ENCODE data around the gene GDPD5. TPM values are rescaled to one million over a fixed set of nuclear protein-coding genes. Genes with fewer than 3 reads are reported as not detected.

GDPD5 gene
- total and polyA plus RNA-seq, 11 donors = 2.0 to 12.5 (median 4.9) TPM

DNA sequence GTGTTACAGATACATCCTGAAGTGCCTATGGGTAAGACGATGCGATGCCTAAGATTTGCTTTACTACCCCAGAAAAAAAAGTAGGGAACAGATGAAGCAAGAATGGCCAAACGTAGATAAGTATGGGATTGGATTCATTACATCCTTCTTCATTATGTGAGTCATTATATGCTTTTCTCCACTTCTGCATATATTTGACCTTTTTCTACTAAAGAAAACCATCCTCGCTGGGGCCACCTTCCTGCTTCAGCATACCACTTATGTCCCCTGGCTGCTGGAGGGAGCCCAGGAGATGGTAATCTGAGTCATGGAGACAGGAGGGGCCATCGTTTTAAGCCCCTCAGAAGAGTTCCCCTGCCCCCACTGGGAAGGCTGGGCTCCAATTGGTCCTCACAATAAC, 78.3 kb downstream of the GDPD5 start:
- intact Hi-C loops (cut with DNase I) = loop anchor here in 3 of 10 donors (10.0 kb wide), 1 partner anchor 53 kb away; the partner anchor contains the start of gene RPS3 (in 3 of the 3)
- Histone ChIP-seq H3K9me3 (no peaks in the 10 kb centered on the region), H3K4me1 (no peaks in the 10 kb centered on the region), H3K27me3 (no peaks in the 10 kb centered on the region), H3K4me3 (no peak overlapping the region), H3K27ac (no peak overlapping the region), H3K36me3 (no peaks in the 10 kb centered on the region)
- TF ChIP-seq POLR2A (IDR thresholded peaks at IDR 0.05) = no peak
- TF ChIP-seq, protein P1, sequence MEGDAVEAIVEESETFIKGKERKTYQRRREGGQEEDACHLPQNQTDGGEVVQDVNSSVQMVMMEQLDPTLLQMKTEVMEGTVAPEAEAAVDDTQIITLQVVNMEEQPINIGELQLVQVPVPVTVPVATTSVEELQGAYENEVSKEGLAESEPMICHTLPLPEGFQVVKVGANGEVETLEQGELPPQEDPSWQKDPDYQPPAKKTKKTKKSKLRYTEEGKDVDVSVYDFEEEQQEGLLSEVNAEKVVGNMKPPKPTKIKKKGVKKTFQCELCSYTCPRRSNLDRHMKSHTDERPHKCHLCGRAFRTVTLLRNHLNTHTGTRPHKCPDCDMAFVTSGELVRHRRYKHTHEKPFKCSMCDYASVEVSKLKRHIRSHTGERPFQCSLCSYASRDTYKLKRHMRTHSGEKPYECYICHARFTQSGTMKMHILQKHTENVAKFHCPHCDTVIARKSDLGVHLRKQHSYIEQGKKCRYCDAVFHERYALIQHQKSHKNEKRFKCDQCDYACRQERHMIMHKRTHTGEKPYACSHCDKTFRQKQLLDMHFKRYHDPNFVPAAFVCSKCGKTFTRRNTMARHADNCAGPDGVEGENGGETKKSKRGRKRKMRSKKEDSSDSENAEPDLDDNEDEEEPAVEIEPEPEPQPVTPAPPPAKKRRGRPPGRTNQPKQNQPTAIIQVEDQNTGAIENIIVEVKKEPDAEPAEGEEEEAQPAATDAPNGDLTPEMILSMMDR (IDR thresholded peaks at IDR 0.05) = no peak
- WGBS, 4 donors = 77 to 80% (median 78%) methylated on average over 5 of the region's 5 CpGs
- DNase-seq (no peak), ATAC-seq (no peak)

DNA sequence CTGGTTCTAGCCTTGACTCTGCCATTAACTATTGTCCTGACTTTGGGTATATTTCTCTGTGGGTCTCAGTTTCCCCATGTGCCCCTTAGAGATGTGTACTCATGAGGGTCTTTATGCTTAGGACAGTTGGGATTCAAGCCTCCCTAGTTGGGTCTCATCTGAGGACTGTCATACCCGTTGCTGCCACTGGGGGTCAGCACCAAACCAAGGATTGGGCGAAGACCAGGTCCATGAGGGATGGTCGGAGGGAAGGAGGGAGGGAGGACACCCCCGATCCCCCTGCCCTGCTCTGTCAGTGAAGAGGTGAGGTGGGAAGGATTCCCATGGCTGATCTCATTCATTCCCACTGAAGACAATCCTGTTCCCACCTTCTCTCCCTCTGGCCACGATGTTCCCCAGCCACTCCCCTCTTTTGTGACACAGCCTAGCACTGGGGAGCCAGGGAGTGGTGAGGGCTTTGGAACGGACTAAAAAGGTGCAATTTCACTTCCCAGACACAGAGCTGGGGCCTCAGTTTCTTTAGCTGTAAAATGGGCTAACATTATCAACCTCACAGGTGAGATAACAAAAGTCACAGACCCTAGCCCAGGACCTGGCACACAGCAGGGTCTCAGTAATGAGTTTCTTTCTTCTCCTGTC, 80.3 kb downstream of the GDPD5 start:
- peaks cover 0 to 7% (median 0%) of the 10 kb centered on the region in 12 donors for H3K4me1 ChIP-seq
- H3K36me3 ChIP-seq = no peaks in the 10 kb centered on the region
- H3K9me3 ChIP-seq = no peaks in the 10 kb centered on the region
- H3K27ac ChIP-seq = no peak overlapping the region
- intact Hi-C loops (cut with DNase I) = loop anchor here (1.0 to 10.0 kb wide), 5 partner anchors 51 to 87 kb away; partner anchors contain the start of gene RPS3 (in 3 of the 10)
- ATAC-seq (peak in 3 of 4 donors; percentile 64 to 74 (median 73)), DNase-seq (peak in 4 of 5 donors; percentile 58 to 71 (median 63))
- no peaks in the 10 kb centered on the region for H3K27me3 ChIP-seq
- WGBS, 4 donors = 13 to 18% (median 16%) methylated on average over 6 of the region's 6 CpGs
- H3K4me3 ChIP-seq = no peak overlapping the region
- TF ChIP-seq POLR2A (IDR thresholded peaks at IDR 0.05) = no peak
- TF ChIP-seq, protein P1 (IDR thresholded peaks at IDR 0.05) = peak; percentile 92 to 98 (median 94)

DNA sequence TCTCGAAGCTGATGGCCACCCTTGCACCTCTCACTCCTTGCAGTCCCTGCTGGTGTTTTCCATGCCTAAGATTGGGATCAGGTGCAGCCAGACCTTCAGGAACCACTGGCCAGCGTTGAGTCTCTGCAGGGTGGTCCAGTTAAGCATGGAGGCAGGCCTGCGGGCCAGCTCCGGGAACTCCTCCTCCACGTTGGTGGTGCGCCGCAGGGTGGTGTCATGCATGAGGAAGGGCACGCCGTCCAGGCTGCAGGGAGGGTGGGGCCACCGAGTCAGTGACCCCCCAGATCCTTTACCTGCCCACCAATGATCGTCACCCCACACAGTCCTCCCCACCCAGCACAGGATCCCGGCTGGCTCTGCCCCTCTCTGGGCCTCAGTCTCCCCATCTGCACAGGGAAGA, 82.7 kb downstream of the GDPD5 start:
- no peaks in the 10 kb centered on the region for H3K27me3 ChIP-seq
- 87 to 93% (median 89%) methylated on average over 2 to 12 of the region's 12 CpGs for WGBS, 4 donors
- H3K27ac ChIP-seq = no peak overlapping the region
- H3K36me3 ChIP-seq = peaks cover 0 to 2% (median 0%) of the 10 kb centered on the region in 9 donors
- no peaks in the 10 kb centered on the region for H3K9me3 ChIP-seq
- no peak overlapping the region for H3K4me3 ChIP-seq
- DNase-seq = peak in 1 of 5 donors; percentile 18
- intact Hi-C loops (cut with DNase I) = loop anchor here in 3 of 10 donors (10.0 kb wide), 1 partner anchor 48 kb away; the partner anchor contains the start of gene RPS3 (in 3 of the 3)
- no peak for ATAC-seq
- TF ChIP-seq POLR2A (IDR thresholded peaks at IDR 0.05) = no peak
- TF ChIP-seq, protein P1 (IDR thresholded peaks at IDR 0.05) = no peak
- H3K4me1 ChIP-seq = peaks cover 0 to 7% (median 0%) of the 10 kb centered on the region in 12 donors

DNA sequence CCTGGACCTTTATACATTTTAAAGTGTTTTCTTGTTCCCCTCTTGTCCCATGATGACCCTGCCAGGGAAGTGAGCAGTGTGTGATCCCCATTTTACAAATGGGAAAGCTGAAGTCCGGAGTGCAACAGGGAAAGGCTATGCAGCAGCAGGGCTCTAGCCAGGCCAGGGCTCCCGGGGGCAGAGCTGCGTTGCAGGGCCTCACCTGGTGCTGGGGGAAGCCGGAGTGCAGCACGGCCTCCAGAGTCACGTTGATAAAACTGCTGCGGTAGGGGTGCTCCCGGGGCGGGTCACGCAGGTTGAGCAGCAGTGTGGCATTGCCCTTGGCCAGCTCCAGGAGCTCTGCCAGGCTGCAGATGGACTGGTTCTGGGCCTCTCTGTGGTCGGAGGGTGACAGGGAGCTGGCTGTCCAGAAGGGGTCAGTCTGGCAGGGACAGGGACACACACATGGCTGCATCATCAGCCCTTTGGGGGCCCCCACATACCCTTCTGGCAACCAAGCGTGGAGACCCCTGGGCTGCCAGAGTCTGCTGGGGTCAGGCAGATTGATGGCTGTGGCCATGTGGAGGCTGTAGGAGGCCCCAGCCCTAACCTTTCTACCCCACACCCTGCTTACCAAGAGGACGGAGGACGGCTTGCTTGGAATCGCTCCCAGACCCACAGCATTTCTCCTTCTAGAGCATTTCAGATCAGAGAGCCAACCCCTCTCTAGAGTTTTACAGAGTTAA, 83.4 kb downstream of the GDPD5 start:
- Histone ChIP-seq H3K27me3 (no peaks in the 10 kb centered on the region), H3K27ac (no peak overlapping the region), H3K36me3 (peaks cover 0 to 2% (median 0%) of the 10 kb centered on the region in 9 donors), H3K4me3 (no peak overlapping the region), H3K9me3 (no peaks in the 10 kb centered on the region), H3K4me1 (peaks cover 0 to 7% (median 0%) of the 10 kb centered on the region in 12 donors)
- TF ChIP-seq, protein P1 (IDR thresholded peaks at IDR 0.05) = no peak
- no peak for TF ChIP-seq POLR2A (IDR thresholded peaks at IDR 0.05)
- intact Hi-C loops (cut with DNase I) = loop anchor here in 3 of 10 donors (10.0 kb wide), 1 partner anchor 48 kb away; the partner anchor contains the start of gene RPS3 (in 3 of the 3)
- DNase-seq (peak in 1 of 5 donors; percentile 19), ATAC-seq (no peak)
- 77 to 89% (median 84%) methylated on average over 13 to 15 of the region's 15 CpGs for WGBS, 4 donors
